GM12872 (cell line): ENCODE data around the gene WASHC2C.
"Not testable (repeated sequence)": the region's sequence is repeated elsewhere in the genome, so short reads cannot be mapped to it uniquely, and the experiment has no call there.

Experiments used
- TF ChIP-seq, protein P1 (sequence below): IDR thresholded peaks from 3 replicates; pipeline ENCODE4 v1.5.1; 2011; ENCODE audit warnings: low read depth, mild to moderate bottlenecking, low read length, moderate library complexity; ENCODE audit not compliant: insufficient read depth

Gene WASHC2C, protein sequence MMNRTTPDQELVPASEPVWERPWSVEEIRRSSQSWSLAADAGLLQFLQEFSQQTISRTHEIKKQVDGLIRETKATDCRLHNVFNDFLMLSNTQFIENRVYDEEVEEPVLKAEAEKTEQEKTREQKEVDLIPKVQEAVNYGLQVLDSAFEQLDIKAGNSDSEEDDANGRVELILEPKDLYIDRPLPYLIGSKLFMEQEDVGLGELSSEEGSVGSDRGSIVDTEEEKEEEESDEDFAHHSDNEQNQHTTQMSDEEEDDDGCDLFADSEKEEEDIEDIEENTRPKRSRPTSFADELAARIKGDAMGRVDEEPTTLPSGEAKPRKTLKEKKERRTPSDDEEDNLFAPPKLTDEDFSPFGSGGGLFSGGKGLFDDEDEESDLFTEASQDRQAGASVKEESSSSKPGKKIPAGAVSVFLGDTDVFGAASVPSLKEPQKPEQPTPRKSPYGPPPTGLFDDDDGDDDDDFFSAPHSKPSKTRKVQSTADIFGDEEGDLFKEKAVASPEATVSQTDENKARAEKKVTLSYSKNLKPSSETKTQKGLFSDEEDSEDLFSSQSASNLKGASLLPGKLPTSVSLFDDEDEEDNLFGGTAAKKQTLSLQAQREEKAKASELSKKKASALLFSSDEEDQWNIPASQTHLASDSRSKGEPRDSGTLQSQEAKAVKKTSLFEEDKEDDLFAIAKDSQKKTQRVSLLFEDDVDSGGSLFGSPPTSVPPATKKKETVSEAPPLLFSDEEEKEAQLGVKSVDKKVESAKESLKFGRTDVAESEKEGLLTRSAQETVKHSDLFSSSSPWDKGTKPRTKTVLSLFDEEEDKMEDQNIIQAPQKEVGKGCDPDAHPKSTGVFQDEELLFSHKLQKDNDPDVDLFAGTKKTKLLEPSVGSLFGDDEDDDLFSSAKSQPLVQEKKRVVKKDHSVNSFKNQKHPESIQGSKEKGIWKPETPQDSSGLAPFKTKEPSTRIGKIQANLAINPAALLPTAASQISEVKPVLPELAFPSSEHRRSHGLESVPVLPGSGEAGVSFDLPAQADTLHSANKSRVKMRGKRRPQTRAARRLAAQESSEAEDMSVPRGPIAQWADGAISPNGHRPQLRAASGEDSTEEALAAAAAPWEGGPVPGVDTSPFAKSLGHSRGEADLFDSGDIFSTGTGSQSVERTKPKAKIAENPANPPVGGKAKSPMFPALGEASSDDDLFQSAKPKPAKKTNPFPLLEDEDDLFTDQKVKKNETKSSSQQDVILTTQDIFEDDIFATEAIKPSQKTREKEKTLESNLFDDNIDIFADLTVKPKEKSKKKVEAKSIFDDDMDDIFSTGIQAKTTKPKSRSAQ (N-terminal part only)

DNA sequence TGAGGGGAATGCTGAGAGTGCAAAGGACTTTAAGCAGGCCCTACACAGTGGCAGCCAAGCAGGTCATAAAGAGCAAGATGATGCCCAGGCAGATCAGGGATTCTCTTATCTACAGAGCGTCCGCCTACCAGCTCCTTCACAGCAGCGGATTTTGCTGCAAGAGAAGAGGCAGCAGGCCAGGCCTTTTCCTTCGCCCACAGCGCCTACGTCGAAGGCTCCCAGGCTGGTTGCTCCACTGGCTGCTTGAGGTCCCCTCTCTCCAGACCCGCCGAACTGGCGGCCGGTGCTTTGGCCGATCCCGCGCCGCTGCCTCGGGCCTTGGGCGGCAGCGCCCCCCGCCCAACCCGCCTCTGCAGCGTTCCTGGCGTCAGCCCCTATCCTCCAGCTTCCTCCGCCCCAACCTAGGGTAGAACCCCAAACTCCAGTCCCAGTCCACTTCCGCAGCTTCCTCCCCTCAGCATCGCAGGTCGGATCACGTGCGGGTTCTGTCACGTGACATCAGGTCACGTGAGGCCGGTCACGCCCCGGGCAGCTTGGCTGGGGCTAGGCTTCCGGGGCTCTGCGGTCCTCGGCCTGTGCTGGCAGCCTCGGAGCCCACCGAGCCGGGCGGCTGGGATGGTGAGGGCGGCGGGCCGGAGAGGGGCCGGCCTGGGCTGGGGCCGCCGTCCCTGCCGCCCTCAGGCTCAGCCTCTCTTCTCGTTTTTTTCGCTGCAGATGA lies at the start of gene WASHC2C:
TSS of gene WASHC2C (plus strand) at position 564 of the 718 bp plus-strand sequence. CDS start at position 616, 52 bp downstream.
- TF ChIP-seq, protein P1, sequence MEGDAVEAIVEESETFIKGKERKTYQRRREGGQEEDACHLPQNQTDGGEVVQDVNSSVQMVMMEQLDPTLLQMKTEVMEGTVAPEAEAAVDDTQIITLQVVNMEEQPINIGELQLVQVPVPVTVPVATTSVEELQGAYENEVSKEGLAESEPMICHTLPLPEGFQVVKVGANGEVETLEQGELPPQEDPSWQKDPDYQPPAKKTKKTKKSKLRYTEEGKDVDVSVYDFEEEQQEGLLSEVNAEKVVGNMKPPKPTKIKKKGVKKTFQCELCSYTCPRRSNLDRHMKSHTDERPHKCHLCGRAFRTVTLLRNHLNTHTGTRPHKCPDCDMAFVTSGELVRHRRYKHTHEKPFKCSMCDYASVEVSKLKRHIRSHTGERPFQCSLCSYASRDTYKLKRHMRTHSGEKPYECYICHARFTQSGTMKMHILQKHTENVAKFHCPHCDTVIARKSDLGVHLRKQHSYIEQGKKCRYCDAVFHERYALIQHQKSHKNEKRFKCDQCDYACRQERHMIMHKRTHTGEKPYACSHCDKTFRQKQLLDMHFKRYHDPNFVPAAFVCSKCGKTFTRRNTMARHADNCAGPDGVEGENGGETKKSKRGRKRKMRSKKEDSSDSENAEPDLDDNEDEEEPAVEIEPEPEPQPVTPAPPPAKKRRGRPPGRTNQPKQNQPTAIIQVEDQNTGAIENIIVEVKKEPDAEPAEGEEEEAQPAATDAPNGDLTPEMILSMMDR = not testable (repeated sequence)

DNA sequence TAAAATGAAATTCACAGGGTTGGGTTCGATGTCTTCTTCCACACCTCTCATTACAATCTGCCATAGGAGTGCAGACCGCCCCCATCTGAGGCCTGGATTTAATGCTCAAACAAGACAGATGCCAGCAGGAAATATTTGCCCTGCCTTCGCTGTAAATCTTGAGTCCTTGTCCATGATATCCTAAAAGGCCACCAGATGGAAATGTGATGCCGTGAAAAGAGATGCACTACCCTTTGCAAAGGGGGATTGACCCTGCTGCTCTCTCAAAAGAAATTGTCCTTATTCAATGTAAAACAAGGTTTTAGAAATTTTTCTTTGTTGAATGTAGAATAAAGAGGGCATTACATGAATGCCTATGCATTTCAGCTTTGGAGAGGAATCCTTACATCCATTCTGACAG lies 82.8 kb downstream of the WASHC2C start:
- TF ChIP-seq, protein P1 = no peak

DNA sequence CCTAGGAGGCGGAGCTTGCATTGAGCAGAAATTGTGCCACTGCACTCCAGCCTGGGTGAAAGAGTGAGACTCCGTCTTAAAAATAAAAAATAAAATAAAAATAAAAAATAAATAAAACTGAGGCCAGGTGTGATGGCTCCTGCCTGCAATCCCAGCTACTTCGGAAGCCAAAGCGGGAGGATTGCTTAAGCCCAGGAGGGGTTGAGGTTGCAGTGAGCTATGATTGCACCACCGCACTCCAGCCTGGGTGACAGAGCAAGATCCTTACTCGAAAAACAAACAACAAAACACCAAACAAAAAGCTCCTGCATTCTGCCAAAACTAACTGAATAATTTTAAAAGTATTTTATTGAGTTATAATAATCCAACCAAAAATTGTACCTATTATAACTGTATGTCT lies 84.0 kb downstream of the WASHC2C start:
- TF ChIP-seq, protein P1 = no peak

DNA sequence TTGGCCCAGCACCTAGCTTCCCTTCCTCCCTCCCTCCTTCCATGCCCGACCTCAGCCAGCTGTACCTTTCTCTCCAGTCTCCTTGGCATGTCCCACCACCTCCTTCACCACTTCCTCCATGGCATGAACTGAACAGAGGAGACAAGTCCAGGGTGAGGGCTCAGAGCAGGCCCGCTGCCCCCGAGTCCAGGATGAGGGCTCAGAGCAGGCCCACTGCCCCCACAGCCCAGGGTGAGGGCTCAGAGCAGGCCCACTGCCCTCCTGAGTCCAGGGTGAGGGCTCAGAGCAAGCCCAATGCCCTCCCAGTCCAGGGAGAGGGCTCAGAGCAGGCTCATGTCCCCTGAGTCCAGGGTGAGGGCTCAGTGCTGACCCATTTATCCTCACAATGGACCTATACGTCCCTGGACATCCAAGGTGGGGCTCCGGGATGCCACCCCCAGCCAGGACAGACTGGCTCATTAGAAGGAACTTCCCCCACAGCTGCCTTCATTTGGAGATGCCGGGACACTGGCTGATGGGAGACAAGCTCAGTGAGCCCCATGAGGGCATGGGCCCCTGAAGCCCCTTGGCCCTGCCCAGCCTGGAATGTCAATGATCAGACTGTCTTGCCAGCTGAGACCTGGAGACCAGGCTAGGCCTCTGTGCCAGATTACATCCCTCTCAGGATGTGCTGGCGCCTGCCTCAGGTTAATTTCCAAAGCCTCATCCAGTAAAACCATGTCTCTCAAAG lies 90.2 kb downstream of the WASHC2C start:
- TF ChIP-seq, protein P1 = no peak

DNA sequence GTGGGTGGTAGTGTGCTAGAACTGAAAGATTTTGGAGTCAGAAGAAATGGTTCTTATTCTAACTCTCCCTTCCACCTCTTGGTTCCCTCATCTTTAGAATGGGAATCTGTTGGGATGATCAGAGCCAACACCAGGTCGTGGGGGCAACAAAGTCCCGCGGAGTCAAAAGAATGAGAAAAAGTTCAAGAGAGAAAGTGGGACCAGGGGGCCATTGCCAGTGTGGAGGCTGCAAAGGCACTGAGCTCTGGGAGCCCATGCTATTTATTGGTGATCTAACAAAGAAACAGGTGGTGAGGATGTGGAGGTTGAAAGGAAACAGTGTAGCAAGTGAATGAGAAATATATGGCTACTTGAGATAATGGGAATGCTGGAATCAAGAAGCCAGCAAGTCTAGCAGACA lies 90.8 kb downstream of the WASHC2C start:
- TF ChIP-seq, protein P1 = no peak

DNA sequence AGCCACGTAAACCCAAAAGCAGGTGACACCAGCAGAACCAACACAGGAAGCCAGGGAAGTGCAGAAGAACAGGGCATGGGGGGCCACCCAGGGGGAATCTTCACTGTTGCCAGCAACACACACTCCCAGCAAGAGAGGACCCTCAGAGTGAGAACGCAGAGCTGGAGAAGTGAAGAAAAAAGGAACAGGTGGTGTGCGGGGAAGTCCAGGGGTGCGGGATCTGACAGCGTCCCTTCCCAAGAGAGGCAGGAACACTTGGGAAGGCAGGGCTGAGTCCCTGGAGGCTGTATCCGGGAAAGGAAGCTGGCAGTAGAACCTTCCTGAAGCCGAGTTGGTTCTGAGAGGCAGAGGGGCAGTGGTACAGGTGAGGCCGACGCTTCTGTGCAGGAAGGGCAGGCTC lies 92.5 kb downstream of the WASHC2C start:
- TF ChIP-seq, protein P1 = no peak
